Activated gamma-delta T cell (primary cell): Measurements from ENCODE around the gene FBXO15.

Source experiments
- DNase-seq: peaks from one replicate; lab custom pipeline; 2025; lab: John Stamatoyannopoulos, UW

The FBXO15 gene

DNA sequence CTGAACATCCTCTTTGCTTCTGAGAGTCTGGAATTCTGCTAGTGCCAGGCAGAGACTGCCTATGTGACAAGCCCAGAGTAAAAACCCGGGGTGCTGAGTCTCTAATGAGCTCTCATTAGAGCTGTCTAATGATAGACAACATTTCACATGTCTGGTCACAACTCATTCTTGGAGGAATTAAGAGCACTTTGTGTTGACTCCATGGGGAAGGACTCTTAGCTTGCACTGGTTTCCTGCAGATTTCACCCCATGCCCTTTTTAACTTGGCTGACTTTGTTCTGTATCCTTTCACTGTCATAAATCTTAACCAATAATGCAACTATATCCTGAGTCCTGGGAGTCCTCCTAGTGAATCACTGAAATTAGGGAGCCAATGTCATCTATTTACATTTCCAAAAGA lies 33.5 kb downstream of the FBXO15 start:
- no peak for DNase-seq

DNA sequence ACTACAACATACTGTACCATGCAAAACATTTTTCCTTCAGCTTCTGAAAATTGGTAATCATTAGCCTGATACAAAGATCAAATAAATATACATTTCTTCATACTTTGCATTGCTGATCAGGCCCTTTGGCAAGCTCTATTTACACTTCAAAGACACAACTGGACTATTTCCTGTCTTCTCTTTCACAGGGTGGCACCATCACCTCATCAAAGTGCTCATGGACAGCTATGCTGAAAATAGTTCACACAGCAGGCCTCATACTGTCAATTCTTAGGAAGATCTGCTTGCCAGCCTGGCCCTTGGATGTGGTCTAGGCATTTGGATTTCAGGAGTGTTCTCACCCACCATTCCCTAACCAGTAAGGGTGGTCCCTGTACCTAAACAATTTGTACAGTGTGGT lies 33.9 kb downstream of the FBXO15 start:
- no peak for DNase-seq

DNA sequence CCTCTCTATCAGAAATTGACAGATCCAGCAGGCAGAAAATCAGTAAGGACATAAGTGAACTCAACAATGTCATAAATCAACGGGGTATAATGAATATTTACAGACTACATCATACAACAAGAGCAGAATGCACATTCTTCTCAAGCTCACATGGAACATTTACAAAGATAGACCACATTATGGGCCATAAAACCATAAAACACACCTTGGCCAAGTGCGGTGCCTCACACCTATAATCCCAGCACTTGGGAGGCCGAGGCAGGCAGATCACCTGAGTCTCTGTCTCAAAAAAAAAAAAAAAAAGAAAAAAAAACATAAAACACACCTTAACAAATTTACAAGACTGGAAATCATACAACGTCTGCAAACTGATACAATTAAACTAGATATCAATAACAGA lies 36.7 kb downstream of the FBXO15 start:
- no peak for DNase-seq

DNA sequence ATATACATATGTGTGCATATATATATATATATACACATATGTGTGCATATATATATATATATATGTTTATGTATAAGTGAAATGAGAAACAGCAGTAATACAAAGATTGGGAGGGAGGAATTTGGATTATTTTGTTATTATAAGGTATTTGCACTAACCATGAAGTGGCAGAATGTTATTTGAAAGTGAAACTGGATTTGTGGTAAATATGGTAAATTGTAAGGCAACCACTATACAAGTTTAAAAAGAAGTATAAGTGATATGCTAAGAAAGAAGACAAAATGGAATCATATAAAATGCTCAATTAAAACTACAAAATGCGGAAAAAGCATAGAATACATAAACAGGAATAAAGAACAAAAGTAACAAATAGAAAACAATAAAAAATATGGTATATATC lies 37.5 kb downstream of the FBXO15 start:
- no peak for DNase-seq

DNA sequence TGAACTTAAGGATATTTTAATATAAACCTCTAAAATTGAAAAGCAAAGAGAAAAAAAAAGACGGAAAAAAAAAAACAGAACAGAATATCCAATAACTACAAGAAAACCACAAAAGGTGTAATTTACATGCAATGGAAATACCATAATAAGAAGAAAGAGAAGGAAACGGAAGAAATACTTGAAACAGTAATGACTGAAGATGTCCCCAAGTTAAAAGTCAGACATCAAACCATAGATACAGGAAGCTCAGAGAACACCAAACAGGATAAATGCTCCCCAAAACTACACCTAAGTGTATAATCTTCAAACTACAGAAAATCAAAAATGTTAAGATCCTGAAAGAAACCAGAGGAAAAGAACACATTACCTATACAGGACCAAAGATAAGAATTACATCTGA lies 39.2 kb downstream of the FBXO15 start:
- no peak for DNase-seq

DNA sequence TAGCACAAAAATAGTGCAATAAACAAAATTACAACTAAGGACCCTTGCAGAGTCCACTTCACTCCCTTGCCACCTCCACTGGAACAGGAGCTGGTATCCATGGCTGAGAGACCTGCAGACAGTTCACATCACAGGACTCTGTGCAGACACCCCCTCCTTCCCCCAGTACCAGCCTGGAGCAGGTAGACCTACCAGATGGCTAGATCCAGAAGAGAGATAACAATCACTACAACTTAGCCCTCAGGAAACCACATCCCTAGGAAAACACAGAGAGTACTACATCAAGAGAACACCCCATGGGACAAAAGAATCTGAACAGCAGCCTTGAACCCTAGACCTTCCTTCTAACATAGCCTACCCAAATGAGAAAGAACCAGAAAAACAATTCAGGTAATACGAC lies 49.8 kb downstream of the FBXO15 start:
- no peak for DNase-seq

DNA sequence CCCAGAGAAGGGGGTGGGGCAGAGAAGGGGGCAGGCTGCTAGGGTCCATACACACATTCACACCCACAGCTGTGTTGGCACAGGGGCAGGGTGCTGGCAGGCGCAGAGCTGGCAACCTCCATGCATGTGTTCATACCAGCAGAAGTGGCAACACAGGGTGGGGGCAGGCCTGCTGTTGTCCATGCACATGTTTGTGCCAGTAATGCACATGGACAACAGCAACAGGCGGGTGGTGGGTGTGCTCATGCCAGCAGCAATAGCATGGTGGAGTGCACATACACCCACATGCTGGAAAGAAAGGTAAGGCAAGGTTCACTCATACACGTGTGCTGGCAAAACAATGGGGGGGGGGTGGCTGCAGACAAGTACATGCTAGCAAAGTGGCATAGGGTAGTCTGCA lies 54.7 kb downstream of the FBXO15 start:
- no peak for DNase-seq

DNA sequence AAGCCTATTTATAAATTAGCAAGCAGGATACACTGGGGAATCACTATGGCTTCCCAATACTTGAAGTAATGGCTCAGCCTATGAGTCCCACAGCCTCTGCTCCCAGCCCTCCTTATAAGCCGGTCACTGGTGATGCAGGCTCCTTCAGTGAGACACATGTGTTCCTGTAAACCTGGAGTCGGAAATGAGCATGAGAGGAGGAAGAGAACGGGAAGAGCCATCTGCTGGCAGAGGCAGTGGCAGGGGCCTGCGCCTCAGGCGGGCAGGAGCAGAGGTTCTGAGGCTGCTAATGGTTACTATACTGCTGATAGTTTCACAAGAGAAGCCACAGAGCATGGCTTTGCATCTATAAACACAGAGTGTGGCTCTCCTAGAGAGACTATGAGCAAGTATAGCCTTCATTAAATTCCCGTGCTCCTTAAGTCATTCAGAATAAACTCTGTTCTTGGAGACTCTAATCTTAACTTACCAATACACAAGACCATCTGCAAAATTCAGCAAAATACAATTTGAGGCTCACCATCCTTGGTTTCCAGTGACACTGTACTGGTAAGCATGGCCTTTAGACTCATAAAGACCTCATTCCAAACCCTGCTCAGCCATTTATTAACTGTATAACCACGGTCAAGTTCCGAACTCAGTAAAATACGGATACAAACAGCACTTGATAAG lies 63.3 kb downstream of the FBXO15 start:
- DNase-seq, result no peak

DNA sequence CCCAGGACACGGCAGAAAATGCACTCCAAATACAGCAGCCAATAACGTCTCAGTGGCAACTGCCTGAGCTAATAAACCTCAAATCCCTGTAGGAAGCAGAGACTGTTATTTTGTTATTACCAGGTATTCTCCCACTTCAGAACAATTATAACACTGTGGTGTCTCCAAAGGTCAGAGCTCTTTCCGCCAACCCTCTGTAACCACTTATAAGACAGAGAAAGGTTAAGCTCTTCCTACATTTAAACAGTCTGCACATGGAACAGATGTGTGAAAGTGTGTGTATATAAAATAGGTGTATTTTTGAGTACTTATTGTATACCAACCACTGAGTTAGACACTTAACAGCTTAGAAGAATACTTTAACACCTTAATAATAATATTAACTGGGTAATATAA lies 64.1 kb downstream of the FBXO15 start:
- DNase-seq, result no peak

DNA sequence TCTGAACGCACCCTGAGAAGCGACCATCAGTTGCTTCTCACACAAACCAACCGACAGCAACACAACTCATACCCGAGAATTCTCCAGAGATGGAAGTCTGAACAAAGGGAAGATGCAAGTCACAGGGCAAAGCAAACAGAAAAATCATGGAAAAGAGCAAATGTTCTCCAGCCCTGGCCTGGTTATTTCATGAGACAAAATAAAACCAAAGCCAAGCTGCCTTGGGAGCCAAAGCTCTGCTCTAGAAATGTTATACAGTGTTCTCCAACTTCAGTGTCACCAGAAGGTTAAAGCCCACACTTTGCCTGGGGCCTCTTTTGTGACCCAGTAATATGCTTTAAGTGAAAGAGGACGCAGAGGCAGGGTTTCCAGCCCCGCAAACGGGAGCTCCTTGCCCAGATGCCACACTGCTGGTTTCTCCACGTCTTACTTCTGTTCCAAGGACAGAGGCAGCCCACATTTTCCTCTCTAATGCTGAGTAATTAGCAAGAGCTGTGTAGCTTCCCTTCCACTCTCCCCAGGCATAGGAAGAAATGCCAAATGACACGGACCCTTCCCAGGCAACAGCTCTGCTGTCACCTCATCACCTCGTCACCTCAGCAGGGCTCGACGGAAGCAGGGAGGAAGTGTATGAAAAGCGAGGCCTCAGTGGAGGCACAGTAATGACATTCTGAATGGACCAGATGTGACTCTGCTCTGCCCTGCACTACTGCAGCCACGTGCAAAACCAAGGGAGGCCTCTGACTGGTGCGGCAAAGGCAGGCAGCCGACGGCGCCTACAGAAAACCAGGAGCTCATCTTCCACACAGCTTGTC lies 64.7 kb downstream of the FBXO15 start:
- DNase-seq, result no peak

DNA sequence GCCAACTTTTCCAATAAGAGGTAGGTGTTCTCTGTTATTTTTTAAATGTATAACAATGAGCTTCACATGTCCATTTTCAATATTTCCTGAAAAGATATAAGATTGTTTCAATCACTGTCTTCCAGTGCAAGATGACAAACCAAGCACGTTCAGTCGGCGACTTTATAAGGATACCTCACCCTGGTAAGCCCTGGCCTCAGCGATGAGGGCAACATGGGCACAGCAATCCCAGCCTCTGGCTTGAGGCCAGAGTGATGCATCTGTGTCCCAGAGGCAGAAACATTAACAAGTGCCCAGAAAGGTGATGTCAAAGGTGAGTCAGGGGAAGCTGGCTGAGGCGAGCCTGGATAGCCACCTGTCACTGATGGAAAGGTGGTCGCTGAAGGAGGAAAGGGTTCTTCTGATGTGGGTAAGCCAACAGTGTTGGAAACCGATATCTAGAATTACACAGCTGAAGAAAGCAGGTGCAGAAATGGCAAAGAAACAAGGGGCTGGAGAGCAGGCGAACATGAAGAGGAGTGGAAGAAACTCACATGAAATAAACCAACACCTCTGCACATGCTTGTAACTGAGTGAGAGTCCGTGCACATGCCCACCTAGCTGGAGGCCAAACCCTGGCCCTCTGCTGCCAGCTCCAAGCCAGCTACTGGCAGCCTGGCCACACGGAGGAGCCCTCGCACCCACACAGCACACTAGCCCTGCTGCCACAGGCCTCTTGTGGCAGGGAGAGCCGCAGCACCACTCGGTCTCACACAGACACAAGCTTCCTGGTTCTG lies 65.5 kb downstream of the FBXO15 start:
- DNase-seq, result no peak

DNA sequence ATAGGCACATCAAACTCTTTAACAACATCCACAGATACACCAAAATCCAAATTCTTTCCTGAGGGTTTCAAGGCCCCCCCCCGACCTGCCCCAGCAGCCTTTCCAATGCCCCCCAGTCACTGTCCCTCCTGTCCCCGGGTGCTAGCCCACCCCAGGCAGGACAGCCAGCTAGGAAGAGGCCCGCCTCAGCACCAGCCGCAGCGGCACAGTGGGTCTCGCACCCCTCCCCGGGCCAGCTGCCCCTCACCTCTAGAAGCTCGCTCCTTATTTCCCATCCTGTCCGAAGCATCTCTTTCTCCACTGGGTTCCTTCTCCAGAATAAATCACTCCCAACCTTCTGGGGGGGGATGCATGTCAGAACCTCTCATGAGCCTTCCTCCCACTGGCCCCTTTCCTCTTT lies 69.4 kb downstream of the FBXO15 start:
- no peak for DNase-seq

DNA sequence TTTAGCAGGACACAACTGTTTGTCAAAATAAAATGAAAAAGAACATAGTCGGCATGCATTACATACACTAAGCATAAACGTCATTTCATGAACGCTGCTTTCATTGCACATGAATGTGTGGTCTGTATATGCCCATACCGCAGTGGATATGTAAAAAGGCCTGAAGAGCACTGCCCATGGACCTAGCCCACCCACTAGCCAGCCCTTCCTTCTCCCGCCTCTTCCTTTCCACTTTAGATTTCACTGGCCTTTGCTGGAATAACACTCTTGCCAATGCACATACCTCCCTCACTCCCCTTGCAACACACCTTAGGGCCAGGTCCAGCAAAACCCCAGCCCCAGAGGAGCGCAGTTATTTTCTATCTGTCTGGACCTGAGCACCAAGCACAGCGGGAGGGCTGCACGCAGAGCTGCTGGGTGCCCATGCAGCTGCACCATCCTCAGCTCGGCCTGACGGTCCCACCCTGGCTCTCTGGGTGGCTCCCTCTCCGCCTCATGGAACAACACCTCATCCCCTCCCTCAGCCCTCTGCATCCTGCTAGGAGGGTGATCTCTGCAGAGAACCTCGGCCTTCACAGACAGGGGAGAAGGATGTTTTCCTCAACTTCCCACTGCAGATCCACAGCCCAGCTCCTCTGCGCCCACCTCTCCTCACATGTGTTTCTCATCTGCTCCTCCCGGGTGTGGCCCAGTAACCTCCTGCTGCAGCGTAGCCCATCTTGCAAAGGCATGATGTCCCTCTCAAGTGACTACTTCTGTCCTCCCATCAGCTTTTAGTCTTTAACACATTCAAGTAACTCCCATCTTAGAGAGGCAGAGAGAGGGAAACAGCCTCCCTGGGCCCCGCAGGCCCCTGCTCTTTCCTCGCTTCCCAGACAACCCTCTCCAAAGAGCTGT lies 72.7 kb downstream of the FBXO15 start:
- no peak for DNase-seq

DNA sequence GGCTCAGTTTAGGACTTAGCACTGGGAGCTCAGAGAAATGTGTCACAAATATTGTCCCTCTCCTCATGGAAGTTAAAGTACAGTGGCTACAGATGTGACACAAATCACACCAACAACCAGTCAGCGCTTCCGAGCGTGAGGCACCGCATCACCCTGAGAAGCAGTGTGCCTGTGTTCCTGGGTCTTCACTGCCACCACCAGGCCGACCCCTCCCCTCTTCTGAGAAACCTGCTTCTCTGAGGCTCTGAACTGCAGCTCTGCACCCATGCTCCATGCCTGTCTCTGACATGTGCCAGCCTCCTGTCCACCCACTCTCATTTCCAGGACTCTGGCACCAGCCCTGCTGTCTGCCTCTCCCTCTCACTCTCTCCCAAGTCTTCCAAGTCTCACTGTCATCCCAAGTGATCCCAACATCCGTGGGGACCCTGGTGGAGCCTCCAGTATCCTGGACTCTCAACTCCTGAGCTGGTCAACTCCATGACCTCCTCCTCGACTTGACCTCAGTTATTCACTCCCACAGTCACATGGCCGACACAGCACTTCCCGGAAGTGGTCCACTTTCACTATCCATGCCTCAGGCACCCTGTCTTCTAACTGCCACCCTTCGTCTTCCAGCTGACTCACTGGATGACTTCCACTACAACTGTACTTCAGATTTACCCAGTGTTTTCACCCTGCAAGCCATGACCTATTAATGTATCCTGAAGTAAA lies 73.5 kb downstream of the FBXO15 start:
- DNase-seq, result no peak

DNA sequence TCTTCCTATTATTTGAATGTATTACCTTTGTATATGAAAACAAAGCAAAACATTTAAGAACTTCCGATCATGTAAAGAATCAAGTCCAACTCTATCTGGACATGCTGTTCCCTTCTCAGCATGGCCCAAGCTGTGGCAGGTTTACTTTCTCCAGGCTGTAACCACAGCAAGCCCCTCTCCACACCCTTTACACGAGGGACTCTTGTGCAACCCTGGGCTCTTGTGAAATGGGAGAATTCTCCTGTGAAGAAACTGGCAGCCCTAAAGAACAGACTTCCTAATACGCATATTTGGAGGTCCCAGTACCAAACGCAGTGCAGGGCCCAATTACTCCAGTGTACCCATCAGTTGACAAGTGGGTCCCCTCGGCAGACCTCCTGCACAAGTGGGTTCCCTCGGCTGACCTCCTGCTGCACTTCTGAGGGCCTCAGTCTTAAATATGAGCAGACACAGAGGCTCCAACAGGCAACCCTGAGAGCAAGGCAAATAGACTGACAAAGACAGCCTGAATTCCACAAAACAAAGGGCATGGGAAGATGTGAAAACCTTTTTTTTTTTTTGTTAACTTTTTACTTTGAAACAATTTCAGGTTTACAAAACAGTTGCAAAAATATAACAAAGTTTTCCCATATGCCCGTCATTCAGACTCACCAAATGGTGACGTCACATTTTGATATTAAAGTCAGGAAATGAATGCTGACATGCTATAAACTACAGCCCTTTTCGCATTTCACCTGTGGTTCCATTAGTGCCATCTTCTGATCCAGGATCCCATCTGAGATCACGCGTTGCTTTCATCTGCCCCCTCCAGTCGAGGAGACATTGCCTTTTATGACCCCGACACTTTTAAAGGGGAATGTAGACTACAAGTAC lies 78.2 kb downstream of the FBXO15 start:
- no peak for DNase-seq

DNA sequence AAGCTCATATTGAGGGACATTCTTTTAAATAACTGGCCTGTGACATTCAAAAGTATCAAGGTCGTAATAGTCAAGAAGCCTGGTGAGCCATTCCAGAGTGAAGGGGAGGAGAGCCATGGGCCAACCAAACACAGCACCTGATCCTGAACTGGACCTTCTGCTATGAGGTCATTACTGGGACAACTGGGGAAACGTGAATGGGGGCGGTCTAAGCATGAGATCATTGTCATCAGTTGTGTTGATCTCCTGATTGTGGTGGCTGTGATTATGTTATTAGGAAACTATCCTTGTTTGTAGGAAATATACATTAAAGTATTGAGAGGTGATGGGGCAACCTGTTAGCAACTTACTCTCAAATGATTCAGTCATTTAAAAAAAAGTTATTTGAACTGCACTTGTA lies 79.3 kb downstream of the FBXO15 start:
- no peak for DNase-seq

DNA sequence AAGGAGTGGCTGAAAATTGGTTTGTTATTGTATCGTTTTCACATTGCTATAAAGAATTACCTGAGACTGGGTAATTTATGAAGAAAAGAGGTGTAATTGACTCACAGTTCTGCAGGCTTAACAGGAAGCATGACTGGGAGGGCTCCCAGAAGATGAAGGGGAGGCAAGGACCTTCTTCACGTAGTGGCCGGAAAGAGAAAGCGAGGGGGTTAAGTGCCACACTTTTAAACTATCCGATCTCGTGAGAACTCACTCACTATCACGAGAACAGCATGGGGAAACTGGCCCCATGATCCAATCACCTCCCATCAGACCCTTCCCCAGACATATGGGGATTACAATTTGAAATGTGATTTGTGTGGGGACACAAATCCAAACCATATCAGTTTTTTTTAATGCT lies 81.6 kb downstream of the FBXO15 start:
- no peak for DNase-seq

DNA sequence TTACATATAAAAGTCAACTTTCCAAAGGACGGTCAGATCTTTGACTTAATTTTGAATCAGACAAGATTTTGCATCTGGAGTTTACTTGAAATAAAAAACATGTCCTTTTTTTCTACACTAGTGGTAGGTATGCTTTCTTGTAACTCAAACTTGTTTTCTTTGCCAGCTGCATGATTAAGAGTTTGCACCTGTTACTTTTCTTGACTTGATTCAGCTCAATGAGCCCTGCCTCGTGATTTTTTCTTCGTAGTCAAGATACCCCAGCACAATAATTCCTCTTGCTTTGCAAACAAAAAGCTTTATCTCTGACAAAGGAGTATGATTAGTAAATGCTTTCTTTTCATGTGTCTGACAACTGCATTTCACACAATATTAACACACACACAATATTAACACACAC lies 82.3 kb downstream of the FBXO15 start:
- DNase-seq, result no peak

DNA sequence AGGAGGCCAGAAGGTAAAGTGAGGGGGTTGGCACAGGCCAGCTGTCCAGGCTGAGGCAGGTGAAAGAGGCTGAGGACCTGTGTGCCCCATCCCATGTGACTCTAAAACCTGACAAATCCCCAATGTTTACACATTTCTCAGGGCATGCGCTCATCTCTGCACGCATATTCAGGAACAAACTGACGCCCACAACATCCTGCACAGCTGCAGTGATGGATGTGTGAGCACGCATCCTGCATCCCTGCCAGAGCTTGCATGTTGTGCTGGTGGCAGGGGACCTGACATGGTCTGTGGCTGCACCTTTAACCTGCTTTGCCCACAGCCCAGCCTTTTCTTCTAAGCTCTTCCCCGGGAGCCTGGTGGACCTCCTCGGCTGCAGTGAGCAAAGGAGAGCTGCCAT lies 83.1 kb downstream of the FBXO15 start:
- DNase-seq, result no peak

DNA sequence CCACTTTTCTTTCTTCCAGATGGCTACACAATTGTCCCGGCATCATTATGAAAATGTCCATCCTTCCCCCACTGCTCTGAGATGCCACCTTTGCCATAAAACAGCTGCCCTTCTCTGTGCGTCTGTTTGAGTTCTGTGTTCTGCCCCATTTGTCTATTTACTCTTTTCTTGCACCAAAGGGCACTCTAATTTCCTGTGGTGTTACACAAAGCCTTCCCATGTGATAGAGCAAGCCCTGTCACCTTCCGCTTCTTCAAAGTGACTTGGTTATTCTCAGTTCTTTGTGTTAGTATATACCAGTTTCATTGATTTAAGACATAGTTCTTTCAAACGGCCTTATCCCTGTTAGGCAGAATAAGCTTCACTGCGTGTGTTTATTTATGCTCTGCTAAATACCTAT lies 84.1 kb downstream of the FBXO15 start:
- DNase-seq, result no peak
